Chondrocyte (in vitro differentiated cells): ENCODE measurements around the gene GLTPD2. TPM values are rescaled to one million over a fixed set of nuclear protein-coding genes. Genes with fewer than 3 reads are reported as not detected.

ENCODE experiments used
- DNase-seq: peaks from one replicate; pipeline ENCODE4 v3.0.0; 2021; ENCODE audit warnings: mixed read lengths, low spot score
- H3K27ac Mint-ChIP-seq: one replicate; pipeline ENCODE4 v1.8.0; 2021; ENCODE audit warnings: mild to moderate bottlenecking, moderate library complexity, mixed read lengths; ENCODE audit not compliant: unreplicated experiment
- H3K27me3 Mint-ChIP-seq: 2 replicates; pipeline ENCODE4 v1.8.0; 2021; ENCODE audit warnings: low read depth, mixed read lengths
- H3K36me3 Mint-ChIP-seq: 2 replicates; pipeline ENCODE4 v1.8.0; 2021; ENCODE audit warnings: low read depth, mixed read lengths
- H3K4me1 Mint-ChIP-seq: 2 replicates; pipeline ENCODE4 v1.8.0; 2021; ENCODE audit warnings: low read depth, mild to moderate bottlenecking, mixed read lengths
- H3K4me3 Mint-ChIP-seq: one replicate; pipeline ENCODE4 v1.8.0; 2021; ENCODE audit warnings: mild to moderate bottlenecking, moderate library complexity, mixed read lengths; ENCODE audit not compliant: unreplicated experiment
- H3K9me3 Mint-ChIP-seq: 2 replicates; pipeline ENCODE4 v1.8.0; 2021; ENCODE audit warnings: low read depth, mixed read lengths
- CTCF ChIP-seq: fragments of 200-600 bp; sonication (generic); IDR thresholded peaks from 2 replicates; pipeline ENCODE4 v1.5.0; 2021; ENCODE audit warnings: antibody characterized with exemption, mild to moderate bottlenecking, moderate library complexity
- total RNA-seq: library from RNA; stranded (reverse); gene quantifications from 3 replicates; pipeline ENCODE4 v1.2.1, GENCODE V29; 2021

Gene GLTPD2
- total RNA-seq, 1 donor from 2014 or later = not detected

- no peak for TF ChIP-seq CTCF
- Mint-ChIP-seq H3K4me1 (no peaks in the 10 kb centered on the region), H3K36me3 (no peaks in the 10 kb centered on the region), H3K27ac (no peak overlapping the region), H3K27me3 (peaks cover 24% of the 10 kb centered on the region), H3K9me3 (no peaks in the 10 kb centered on the region), H3K4me3 (no peak overlapping the region)
- DNase-seq = no peak
Observed at GRCh38 chr17:4769628-4770027, 19.1 kb upstream of the GLTPD2 start.

GRCh38 chr17:4771519-4772234 lies 17.1 kb upstream of the GLTPD2 start, which contains the start of gene TM4SF5:
Gene TM4SF5, plus strand, starts transcription at chr17:4771886. Its CDS starts 37 bp downstream, at chr17:4771923.
- Mint-ChIP-seq H3K9me3 (no peaks in the 10 kb centered on the region), H3K27ac (no peak within 1 kb of the TSS), H3K4me3 (no peak within 1 kb of the TSS), H3K4me1 (no peaks in the 10 kb centered on the region), H3K27me3 (peaks cover 24% of the 10 kb centered on the region), H3K36me3 (no peaks in the 10 kb centered on the region)
- TF ChIP-seq CTCF = no peak
- peak; percentile 60 for DNase-seq

GRCh38 chr17:4772235-4772613 lies 16.5 kb upstream of the GLTPD2 start:
- H3K27ac Mint-ChIP-seq = no peak overlapping the region
- TF ChIP-seq CTCF = no peak
- no peaks in the 10 kb centered on the region for H3K9me3 Mint-ChIP-seq
- no peak for DNase-seq
- H3K4me3 Mint-ChIP-seq = no peak overlapping the region
- no peaks in the 10 kb centered on the region for H3K4me1 Mint-ChIP-seq
- H3K27me3 Mint-ChIP-seq = peaks cover 24% of the 10 kb centered on the region
- H3K36me3 Mint-ChIP-seq = no peaks in the 10 kb centered on the region

- DNase-seq = no peak
- peak overlapping the region; percentile 8 for H3K27ac Mint-ChIP-seq
- H3K27me3 Mint-ChIP-seq = peaks cover 26% of the 10 kb centered on the region
Observed at GRCh38 chr17:4777969-4778760, 10.6 kb upstream of the GLTPD2 start.

More at GRCh38 chr17:4777969-4778760, 10.6 kb upstream of the GLTPD2 start:
- Mint-ChIP-seq H3K4me1 (no peaks in the 10 kb centered on the region), H3K9me3 (no peaks in the 10 kb centered on the region), H3K4me3 (no peak overlapping the region), H3K36me3 (no peaks in the 10 kb centered on the region)
- no peak for TF ChIP-seq CTCF
